Kidney (tissue), 14 donors: ENCODE measurements around the gene GNA12. TPM values are rescaled to one million over a fixed set of nuclear protein-coding genes. Genes with fewer than 3 reads are reported as not detected.

Source experiments
- DNase-seq, 5 donors: peaks; one replicate each; pipeline ENCODE4 v3.0.0-alpha.2; 2013 to 2020
- FAIRE-seq: peaks from 2 replicates; lab custom pipeline; 2012; peaks lifted over from hg19 to GRCh38; lab: Jason Lieb, UNC
- H3K27ac ChIP-seq, 2 donors: one replicate each; pipeline ENCODE4 v1.7.0; 2013; ENCODE audit warnings: low read depth in 2 of 2, low read length in 2 of 2, inconsistent platforms in 1 of 2
- H3K27me3 ChIP-seq: one replicate; pipeline ENCODE4 v1.7.1; 2013; ENCODE audit warnings: low read length, inconsistent platforms; ENCODE audit not compliant: control insufficient read depth, insufficient read depth
- H3K36me3 ChIP-seq, 3 donors: one replicate each; pipeline versions ENCODE4 v1.7.0 to v1.7.1; 2013; ENCODE audit warnings: low read length in 3 of 3, control low read depth in 1 of 3, inconsistent platforms in 1 of 3; ENCODE audit not compliant: insufficient read depth in 3 of 3, control insufficient read depth in 2 of 3
- H3K4me1 ChIP-seq, 3 donors: one replicate each; pipeline versions ENCODE4 v1.7.0 to v1.7.1; 2013; ENCODE audit warnings: low read length in 3 of 3, inconsistent platforms in 1 of 3, low read depth in 1 of 3; ENCODE audit not compliant: control insufficient read depth in 2 of 3, insufficient read depth in 2 of 3
- H3K4me3 ChIP-seq, 3 donors: one replicate each; pipeline versions ENCODE4 v1.7.0 to v1.8.1; 2013; ENCODE audit warnings: low read length in 3 of 3, control low read depth in 1 of 3, inconsistent platforms in 1 of 3
- H3K9ac ChIP-seq, 3 donors: one replicate each; pipeline versions ENCODE4 v1.7.0 to v1.7.1; 2013; ENCODE audit warnings: low read length in 3 of 3, control low read depth in 1 of 3, inconsistent platforms in 1 of 3
- H3K9me3 ChIP-seq, 3 donors: one replicate each; pipeline versions ENCODE4 v1.7.0 to v1.7.1; 2013; ENCODE audit warnings: low read length in 3 of 3, control low read depth in 1 of 3, inconsistent platforms in 1 of 3; ENCODE audit not compliant: control insufficient read depth in 2 of 3, insufficient read depth in 1 of 3
- CTCF ChIP-seq: IDR thresholded peaks from 3 replicates; pipeline ENCODE4 v1.5.1; 2012; ENCODE audit warnings: mild to moderate bottlenecking, moderate library complexity, borderline replicate concordance; ENCODE audit not compliant: insufficient read depth; ENCODE audit errors: extremely low read depth
- intact Hi-C: fragments of 100-400 bp; cut with DNase I; formaldehyde crosslinking; loops from one replicate; pipeline ENCODE4 v1.11.1; 2022
- polyA plus RNA-seq: library from polyadenylated mRNA; stranded (reverse); fragments of 350-450 nt; fragmentation: Illumina TruSeq; extraction: RNeasy Lipid Tissue Mini Kit (QIAGEN cat#74804); gene quantifications from one replicate; pipeline ENCODE4 v1.2.3, GENCODE V29; 2014; ENCODE audit warnings: low read depth, low replicate concordance; ENCODE audit not compliant: insufficient read depth
- total RNA-seq: library from RNA; stranded (reverse); fragmentation: NEBNext Ultra II Directional; extraction: Animal tissue kit (Norgen Biotek cat#: 25700); gene quantifications from one replicate; pipeline ENCODE4 v1.2.1, GENCODE V29; 2021
- donor health status: control.
- donor health status: control.
- donor health status: control.
- donor health status: control.
- donor health status: control.
- donor health status: DM: yes; HTN: yes; CAD: no.
- donor health status: Normal renal cell carcinoma (clear cell type).

GNA12 gene
- total and polyA plus RNA-seq, 2 donors from 2014 or later = 16.5 to 41.1 TPM

DNA sequence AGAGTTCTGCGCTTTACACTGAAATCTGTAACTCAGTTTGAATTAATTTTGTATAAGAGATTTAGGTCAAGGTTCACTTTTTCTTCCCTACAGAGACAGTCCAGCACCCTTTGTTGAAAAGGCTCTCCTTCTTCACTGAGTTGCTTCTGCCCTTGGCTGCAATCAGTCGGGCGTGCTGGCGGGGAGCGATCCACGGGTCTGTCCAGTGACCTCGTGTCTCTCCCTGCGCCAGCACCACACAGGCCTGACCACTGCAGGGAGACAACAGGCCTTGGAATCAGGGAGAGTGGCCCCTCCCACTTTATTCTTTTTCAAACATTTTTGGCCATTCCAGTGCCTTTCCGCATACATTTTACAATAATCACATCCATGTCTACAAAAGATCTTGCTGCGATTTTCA, 89.2 kb downstream of the GNA12 start:
- Histone ChIP-seq H3K27ac (no peak overlapping the region), H3K4me3 (no peak overlapping the region), H3K9me3 (no peaks in the 10 kb centered on the region), H3K4me1 (peaks cover 0 to 10% (median 2%) of the 10 kb centered on the region in 3 donors), H3K9ac (no peak overlapping the region), H3K27me3 (no peaks in the 10 kb centered on the region), H3K36me3 (no peaks in the 10 kb centered on the region)
- FAIRE-seq (no peak), DNase-seq (no peak)
- intact Hi-C loops = no loop called here
- TF ChIP-seq CTCF = no peak

DNA sequence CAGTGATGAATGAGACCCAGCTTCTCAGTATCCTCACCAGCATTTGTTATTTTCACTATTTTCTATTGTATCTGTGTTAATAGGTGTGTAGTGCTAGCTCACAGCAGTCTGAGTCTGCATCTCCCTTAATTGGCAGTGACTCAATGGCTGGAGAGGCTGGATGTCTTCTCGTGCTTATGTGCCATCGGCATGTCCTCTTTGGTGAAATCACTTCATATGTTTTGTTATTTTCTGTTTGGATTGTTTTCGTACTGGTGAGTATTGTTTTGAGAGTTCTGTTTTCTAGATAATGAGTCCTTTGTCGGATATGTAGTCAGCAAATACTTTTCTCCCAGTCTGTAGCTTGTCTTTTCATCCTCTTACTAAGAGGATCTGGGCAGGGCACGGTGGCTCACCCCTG, 90.0 kb downstream of the GNA12 start:
- Histone ChIP-seq H3K27ac (no peak overlapping the region), H3K36me3 (no peaks in the 10 kb centered on the region), H3K9me3 (no peaks in the 10 kb centered on the region), H3K4me1 (peaks cover 0 to 9% (median 2%) of the 10 kb centered on the region in 3 donors), H3K4me3 (no peak overlapping the region), H3K27me3 (no peaks in the 10 kb centered on the region), H3K9ac (no peak overlapping the region)
- DNase-seq = no peak
- intact Hi-C loops = no loop called here
- no peak for TF ChIP-seq CTCF
- no peak for FAIRE-seq

- no peak overlapping the region for H3K9ac ChIP-seq
- no peak for TF ChIP-seq CTCF
- no peak for FAIRE-seq
- no peak for DNase-seq
- no peaks in the 10 kb centered on the region for H3K9me3 ChIP-seq
- peaks cover 0 to 4% (median under 1%) of the 10 kb centered on the region in 3 donors for H3K4me1 ChIP-seq
- no peak overlapping the region for H3K27ac ChIP-seq
- no peaks in the 10 kb centered on the region for H3K36me3 ChIP-seq
- H3K27me3 ChIP-seq = no peaks in the 10 kb centered on the region
- H3K4me3 ChIP-seq = no peak overlapping the region
- intact Hi-C loops = no loop called here
These were observed 91.0 kb downstream of the GNA12 start for GRCh38 chr7:2753148-2753547.

- intact Hi-C loops = no loop called here
- H3K27ac ChIP-seq = no peak overlapping the region
- no peak overlapping the region for H3K4me3 ChIP-seq
- H3K36me3 ChIP-seq = no peaks in the 10 kb centered on the region
- no peaks in the 10 kb centered on the region for H3K4me1 ChIP-seq
- no peaks in the 10 kb centered on the region for H3K9me3 ChIP-seq
- no peaks in the 10 kb centered on the region for H3K27me3 ChIP-seq
- no peak for FAIRE-seq
- DNase-seq = no peak
- no peak for TF ChIP-seq CTCF
- no peak overlapping the region for H3K9ac ChIP-seq
These were observed 93.0 kb downstream of the GNA12 start for GRCh38 chr7:2751086-2751485.
